HepG2 (cell line): Measurements from ENCODE around the gene RHO. TPM values are rescaled to one million over a fixed set of nuclear protein-coding genes. Genes with fewer than 3 reads are reported as not detected.

Experiments used
- AFF4 ChIP-seq: sonication (generic); formaldehyde crosslinking; IDR thresholded peaks from 2 replicates; pipeline ENCODE4 v1.4.0; 2020; ENCODE audit warnings: missing genetic modification reagents
- AGO2 ChIP-seq: fragments of 200-400 bp; formaldehyde crosslinking; optimal IDR thresholded peaks from 2 replicates; pipeline ENCODE3; 2017; ENCODE audit warnings: mild to moderate bottlenecking, low read depth, low read length, moderate library complexity
- E2F2 ChIP-seq: sonication (generic); formaldehyde crosslinking; IDR thresholded peaks from 2 replicates; pipeline ENCODE4 v1.4.0; 2020; ENCODE audit warnings: missing genetic modification reagents, borderline replicate concordance
- GFI1 ChIP-seq: sonication (generic); formaldehyde crosslinking; IDR thresholded peaks from 2 replicates; pipeline ENCODE4 v1.5.0; 2020; ENCODE audit warnings: missing genetic modification reagents, mild to moderate bottlenecking, borderline replicate concordance
- MAF1 ChIP-seq: sonication (generic); formaldehyde crosslinking; IDR thresholded peaks from 2 replicates; pipeline ENCODE4 v1.5.0; 2020; ENCODE audit warnings: missing genetic modification reagents, borderline replicate concordance
- MAFF ChIP-seq: IDR thresholded peaks from 2 replicates; pipeline ENCODE4 v1.6.1; 2011; ENCODE audit warnings: low read depth, low read length, improper control_type of control experiment
- NBN ChIP-seq: fragments of 450-650 bp; conservative IDR thresholded peaks from 2 replicates; pipeline ENCODE4 v1.6.1; 2017
- NFYB ChIP-seq: sonication (generic); formaldehyde crosslinking; IDR thresholded peaks from 2 replicates; pipeline ENCODE4 v1.4.0; 2020; ENCODE audit warnings: missing genetic modification reagents
- PBX2 ChIP-seq: IDR thresholded peaks from 2 replicates; pipeline ENCODE4 v1.6.1; 2016; ENCODE audit warnings: control low read depth
- SSRP1 ChIP-seq: IDR thresholded peaks from 2 replicates; pipeline ENCODE4 v1.6.1; 2016; ENCODE audit warnings: control low read depth
- TBP ChIP-seq: sonication (generic); formaldehyde crosslinking; IDR thresholded peaks from 2 replicates; pipeline ENCODE4 v1.5.0; 2020; ENCODE audit warnings: missing genetic modification reagents
- TFAP4 ChIP-seq: sonication (generic); IDR thresholded peaks from 2 replicates; pipeline ENCODE4 v1.6.1; 2016; ENCODE audit warnings: low read depth, borderline replicate concordance
- TMF1 ChIP-seq: sonication (generic); formaldehyde crosslinking; IDR thresholded peaks from 2 replicates; pipeline ENCODE4 v1.8.1; 2022; ENCODE audit warnings: low read depth, missing genetic modification reagents
- ZBTB8A ChIP-seq: sonication (generic); formaldehyde crosslinking; IDR thresholded peaks from 2 replicates; pipeline ENCODE4 v1.4.0; 2020; ENCODE audit warnings: mild to moderate bottlenecking, low read depth, missing genetic modification reagents, borderline replicate concordance
- ZKSCAN1 ChIP-seq: fragments of 150-350 bp; IDR thresholded peaks from 2 replicates; pipeline ENCODE4 v1.6.1; 2014; ENCODE audit warnings: low read length
- ZNF230 ChIP-seq: sonication (generic); formaldehyde crosslinking; IDR thresholded peaks from 2 replicates; pipeline ENCODE4 v1.4.0; 2020; ENCODE audit warnings: mild to moderate bottlenecking, missing genetic modification reagents
- ZNF235 ChIP-seq: sonication (generic); formaldehyde crosslinking; IDR thresholded peaks from 2 replicates; pipeline ENCODE4 v1.8.1; 2023; ENCODE audit warnings: mild to moderate bottlenecking, missing genetic modification reagents, borderline replicate concordance
- ZNF335 ChIP-seq: sonication (generic); formaldehyde crosslinking; IDR thresholded peaks from 2 replicates; pipeline ENCODE4 v1.4.0; 2020; ENCODE audit warnings: missing genetic modification reagents
- ZNF343 ChIP-seq: sonication (generic); formaldehyde crosslinking; IDR thresholded peaks from 2 replicates; pipeline ENCODE4 v1.4.0; 2020; ENCODE audit warnings: mild to moderate bottlenecking, missing genetic modification reagents
- ZNF556 ChIP-seq: sonication (generic); formaldehyde crosslinking; IDR thresholded peaks from 2 replicates; pipeline ENCODE4 v1.4.0; 2020; ENCODE audit warnings: mild to moderate bottlenecking, missing genetic modification reagents, borderline replicate concordance
- ZNF564 ChIP-seq: sonication (generic); formaldehyde crosslinking; IDR thresholded peaks from 2 replicates; pipeline ENCODE4 v1.8.1; 2023; ENCODE audit warnings: mild to moderate bottlenecking, missing genetic modification reagents
- ZNF577 ChIP-seq: sonication (generic); formaldehyde crosslinking; IDR thresholded peaks from 2 replicates; pipeline ENCODE4 v1.4.0; 2020; ENCODE audit warnings: mild to moderate bottlenecking, low read depth, missing genetic modification reagents, borderline replicate concordance
- ZNF629 ChIP-seq: sonication (generic); formaldehyde crosslinking; conservative IDR thresholded peaks from 2 replicates; pipeline ENCODE4 v1.5.0; 2020; ENCODE audit warnings: missing genetic modification reagents
- ZNF775 ChIP-seq: sonication (generic); formaldehyde crosslinking; IDR thresholded peaks from 2 replicates; pipeline ENCODE4 v1.4.0; 2020; ENCODE audit warnings: missing genetic modification reagents, mild to moderate bottlenecking, moderate library complexity, borderline replicate concordance
- ZNF891 ChIP-seq: sonication (generic); formaldehyde crosslinking; IDR thresholded peaks from 2 replicates; pipeline ENCODE4 v1.5.0; 2020; ENCODE audit warnings: mild to moderate bottlenecking, missing genetic modification reagents
- polyA plus RNA-seq, 8 experiments: library from polyadenylated mRNA; depleted of rRNA in 3 of 8; stranded (reverse) in 7 of 8; unstranded in 1 of 8; fragments of >200 nt; fragmentation: Illumina TruSeq in 4 of 8; extraction: Trizol in 4 of 8; gene quantifications; 2 replicates each; pipeline versions ENCODE4 v1.2.1 to v1.2.3, GENCODE V29; 2011 to 2016; ENCODE audit warnings: low read depth in 4 of 8, missing spikeins in 1 of 8, mixed read lengths in 1 of 8; ENCODE audit not compliant: insufficient read depth in 1 of 8
- total RNA-seq, 5 experiments: library from RNA; depleted of rRNA; stranded (reverse); fragments of >200 nt; fragmentation: Illumina TruSeq; extraction: Trizol; gene quantifications; 2 replicates each; pipeline ENCODE4 v1.2.3, GENCODE V29; 2016; ENCODE audit warnings: low read depth in 1 of 5

RHO gene
- total and polyA plus RNA-seq, 2 of the 13 experiments (the other 11 are each of a cell fraction or from before 2014, with no cell fraction given) = not detected

- TF ChIP-seq PBX2 (CRISPR knock-in tag) = no peak
- peak; percentile 37; the same call in 1 of the 2 replicates for TF ChIP-seq MAFF
- no peak for TF ChIP-seq AFF4 (CRISPR knock-in tag)
- no peak for TF ChIP-seq ZNF775
- no peak for TF ChIP-seq ZBTB8A (CRISPR knock-in tag)
- no peak for TF ChIP-seq GFI1 (CRISPR knock-in tag)
- TF ChIP-seq TBP = no peak
- TF ChIP-seq SSRP1 (CRISPR knock-in tag) = no peak
- TF ChIP-seq E2F2 (CRISPR knock-in tag) = no peak
- no peak for TF ChIP-seq NBN
- TF ChIP-seq ZNF235 = no peak
- TF ChIP-seq ZNF230 (CRISPR knock-in tag) = no peak
- TF ChIP-seq ZNF343 (CRISPR knock-in tag) = no peak
- no peak for TF ChIP-seq ZKSCAN1
- no peak for TF ChIP-seq ZNF556 (CRISPR knock-in tag)
- TF ChIP-seq ZNF577 (CRISPR knock-in tag) = no peak
- peak; percentile 85 for TF ChIP-seq TFAP4
- TF ChIP-seq ZNF629 (CRISPR knock-in tag) = peak; percentile 94
- TF ChIP-seq AGO2 = peak; percentile 54
- 0 out of 2 replicates have a peak, but pooled peaks have one; percentile 23 for TF ChIP-seq ZNF891 (CRISPR knock-in tag)
- TF ChIP-seq ZNF335 (CRISPR knock-in tag) = no peak
- no peak for TF ChIP-seq NFYB (CRISPR knock-in tag)
- TF ChIP-seq ZNF564 (CRISPR knock-in tag) = no peak
- TF ChIP-seq MAF1 (CRISPR knock-in tag) = no peak
- no peak for TF ChIP-seq TMF1 (CRISPR knock-in tag)
Measured at GRCh38 chr3:129558772-129559564, 30.5 kb downstream of the RHO start (continued).
